ENCODE measurements around the gene RASSF3. TPM values are rescaled to one million over a fixed set of nuclear protein-coding genes. Genes with fewer than 3 reads are reported as not detected.

Gene RASSF3
- total RNA-seq, 4 donors from 2014 or later = 19.4 to 46.2 (median 30.1) TPM

DNA sequence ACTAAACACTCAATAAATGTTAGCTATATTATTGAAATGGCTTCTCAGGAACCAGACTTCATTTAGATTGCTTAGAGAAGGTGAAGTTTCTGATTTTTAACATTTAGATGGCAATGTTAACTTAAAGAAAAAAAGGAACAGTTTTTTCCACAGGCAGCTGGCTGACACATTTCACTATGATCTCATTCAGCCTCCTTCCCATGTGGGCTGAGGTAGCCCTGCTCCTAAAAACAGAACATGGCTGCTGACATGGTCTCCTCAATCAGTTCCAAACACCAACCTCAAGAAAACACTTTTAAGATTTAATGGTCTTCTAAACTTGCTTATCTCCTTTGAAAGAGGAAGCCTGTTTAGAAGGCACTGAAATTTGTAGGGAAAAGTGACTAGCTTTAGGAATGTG is 125.1 kb downstream of the RASSF3 start:
- TF ChIP-seq, protein P1, sequence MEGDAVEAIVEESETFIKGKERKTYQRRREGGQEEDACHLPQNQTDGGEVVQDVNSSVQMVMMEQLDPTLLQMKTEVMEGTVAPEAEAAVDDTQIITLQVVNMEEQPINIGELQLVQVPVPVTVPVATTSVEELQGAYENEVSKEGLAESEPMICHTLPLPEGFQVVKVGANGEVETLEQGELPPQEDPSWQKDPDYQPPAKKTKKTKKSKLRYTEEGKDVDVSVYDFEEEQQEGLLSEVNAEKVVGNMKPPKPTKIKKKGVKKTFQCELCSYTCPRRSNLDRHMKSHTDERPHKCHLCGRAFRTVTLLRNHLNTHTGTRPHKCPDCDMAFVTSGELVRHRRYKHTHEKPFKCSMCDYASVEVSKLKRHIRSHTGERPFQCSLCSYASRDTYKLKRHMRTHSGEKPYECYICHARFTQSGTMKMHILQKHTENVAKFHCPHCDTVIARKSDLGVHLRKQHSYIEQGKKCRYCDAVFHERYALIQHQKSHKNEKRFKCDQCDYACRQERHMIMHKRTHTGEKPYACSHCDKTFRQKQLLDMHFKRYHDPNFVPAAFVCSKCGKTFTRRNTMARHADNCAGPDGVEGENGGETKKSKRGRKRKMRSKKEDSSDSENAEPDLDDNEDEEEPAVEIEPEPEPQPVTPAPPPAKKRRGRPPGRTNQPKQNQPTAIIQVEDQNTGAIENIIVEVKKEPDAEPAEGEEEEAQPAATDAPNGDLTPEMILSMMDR (IDR thresholded peaks at IDR 0.05; ENCODE audit: low read depth) = no peak

DNA sequence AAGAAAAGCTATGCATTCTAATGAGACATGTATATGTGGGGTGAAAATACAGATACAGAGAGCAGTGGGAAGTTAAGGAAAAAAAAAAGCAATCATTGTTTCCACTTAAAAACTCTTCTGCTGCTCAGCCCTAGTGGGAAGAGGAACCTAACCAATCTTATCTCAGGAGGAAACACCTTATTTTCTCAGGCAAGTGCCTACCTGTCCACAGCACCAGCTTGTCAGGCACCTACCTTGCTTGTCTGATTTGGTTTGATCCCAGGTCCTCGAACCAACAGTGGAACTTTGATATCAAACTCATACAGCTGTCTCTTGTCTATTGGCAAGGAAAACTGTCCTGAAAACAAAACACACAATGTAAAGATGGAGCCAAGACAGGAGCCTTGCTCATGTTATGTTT is 126.5 kb downstream of the RASSF3 start:
- TF ChIP-seq, protein P1 (IDR thresholded peaks at IDR 0.05; ENCODE audit: low read depth) = no peak

DNA sequence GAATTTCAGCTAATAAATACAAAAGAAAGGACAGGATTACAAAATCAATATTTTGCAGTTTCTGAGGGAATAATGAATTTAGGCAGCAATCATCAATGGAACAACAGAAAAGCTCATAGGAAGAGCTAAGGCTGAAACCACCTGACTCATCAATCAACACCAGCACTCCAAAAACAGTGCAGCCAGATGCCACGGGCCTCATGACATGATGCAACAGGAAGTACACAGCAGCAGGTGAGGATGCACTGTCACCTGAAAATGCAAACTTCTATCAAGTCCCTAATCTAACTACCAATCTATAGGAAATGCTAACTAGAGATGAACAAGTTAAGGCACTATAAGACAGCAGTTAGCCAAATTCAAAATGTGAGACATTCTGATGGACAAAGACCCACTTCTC is 127.2 kb downstream of the RASSF3 start:
- TF ChIP-seq, protein P1 (IDR thresholded peaks at IDR 0.05; ENCODE audit: low read depth) = no peak

DNA sequence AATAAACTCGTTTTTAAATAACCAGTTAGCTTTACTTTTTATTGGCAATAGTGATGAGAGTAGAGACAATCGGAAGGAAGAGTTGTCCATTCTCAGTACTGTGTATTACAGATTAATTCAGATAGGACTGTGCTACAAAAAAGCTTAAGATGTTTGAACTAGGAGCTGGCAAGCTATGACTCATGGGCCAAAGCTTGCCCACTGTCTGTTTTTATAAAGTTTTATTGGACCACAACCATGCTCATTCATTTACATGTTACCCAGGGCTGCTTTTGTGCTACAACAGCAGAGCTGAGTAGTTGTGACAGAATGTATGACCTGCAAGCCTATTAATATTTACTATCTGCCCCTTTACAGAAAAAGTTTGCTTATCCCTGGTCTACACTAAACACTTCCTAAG is 129.5 kb downstream of the RASSF3 start:
- TF ChIP-seq, protein P1 (IDR thresholded peaks at IDR 0.05; ENCODE audit: low read depth) = no peak

DNA sequence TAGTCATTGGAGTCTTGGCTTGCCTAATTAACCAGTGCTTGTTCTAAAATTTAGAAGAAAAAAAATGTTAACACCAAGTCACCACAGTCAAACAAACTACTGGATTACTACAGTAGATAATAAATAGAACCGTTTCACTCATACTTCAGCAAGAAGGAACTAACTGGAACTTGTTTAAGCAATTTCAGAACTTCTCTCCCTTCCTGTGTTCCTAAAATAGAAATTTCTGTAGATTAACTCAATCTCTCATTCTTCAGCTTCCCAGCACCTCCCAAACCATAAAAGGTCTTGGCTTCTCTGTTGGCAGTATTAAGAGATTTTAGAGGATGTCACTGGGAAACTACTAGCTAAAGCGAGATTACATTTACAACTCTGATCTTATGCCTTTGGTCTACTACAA is 130.4 kb downstream of the RASSF3 start:
- TF ChIP-seq, protein P1 (IDR thresholded peaks at IDR 0.05; ENCODE audit: low read depth) = no peak

DNA sequence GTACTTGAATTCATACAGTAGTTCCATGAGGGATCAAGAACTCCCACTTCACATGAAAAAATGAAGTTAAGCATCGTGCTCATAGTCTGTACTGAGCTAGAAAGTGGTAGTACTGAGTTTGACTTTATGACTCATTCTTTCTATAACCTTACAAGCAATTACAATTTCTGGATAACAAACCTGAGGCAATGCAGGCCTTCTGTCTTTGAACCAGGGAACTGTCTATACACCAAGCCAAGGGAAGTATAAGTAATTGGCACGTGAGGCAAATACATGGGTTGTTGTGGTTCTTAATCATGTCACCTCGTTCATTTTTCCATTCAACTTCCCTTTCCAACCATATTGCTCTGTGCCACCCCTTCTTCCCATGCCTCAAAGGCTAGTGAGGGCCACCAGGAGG is 132.1 kb downstream of the RASSF3 start:
- TF ChIP-seq, protein P1 (IDR thresholded peaks at IDR 0.05; ENCODE audit: low read depth) = no peak

DNA sequence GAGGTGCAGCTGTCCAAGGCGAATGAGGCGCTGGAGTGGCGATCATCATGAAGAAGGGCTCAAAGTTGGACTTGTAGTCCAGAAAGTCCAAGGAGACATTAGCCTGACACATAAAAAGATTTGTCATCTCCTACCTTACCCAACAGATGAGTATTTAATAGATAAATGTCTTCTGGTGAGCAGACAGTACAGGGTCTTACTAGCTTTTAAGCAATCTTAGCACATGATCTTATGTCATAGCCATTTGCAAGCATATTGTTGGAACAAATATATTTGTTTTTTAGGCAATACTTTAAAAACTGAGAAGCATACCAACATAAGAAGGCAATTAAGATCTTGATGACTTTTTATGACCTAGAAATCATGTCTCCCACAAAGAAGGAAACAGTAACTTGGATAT is 132.9 kb downstream of the RASSF3 start:
- TF ChIP-seq, protein P1 (IDR thresholded peaks at IDR 0.05; ENCODE audit: low read depth) = no peak
